GM21367 (cell line): Measurements from ENCODE around the gene PPP4C.
"Not testable (repeated sequence)": the region's sequence is repeated elsewhere in the genome, so short reads cannot be mapped to it uniquely, and the experiment has no call there.

Experiments used
- ATAC-seq: cut with Tn5 transposase; IDR thresholded peaks from one replicate; pipeline ENCODE4 v1.9.1; 2021; ENCODE audit not compliant: unreplicated experiment

PPP4C gene

DNA sequence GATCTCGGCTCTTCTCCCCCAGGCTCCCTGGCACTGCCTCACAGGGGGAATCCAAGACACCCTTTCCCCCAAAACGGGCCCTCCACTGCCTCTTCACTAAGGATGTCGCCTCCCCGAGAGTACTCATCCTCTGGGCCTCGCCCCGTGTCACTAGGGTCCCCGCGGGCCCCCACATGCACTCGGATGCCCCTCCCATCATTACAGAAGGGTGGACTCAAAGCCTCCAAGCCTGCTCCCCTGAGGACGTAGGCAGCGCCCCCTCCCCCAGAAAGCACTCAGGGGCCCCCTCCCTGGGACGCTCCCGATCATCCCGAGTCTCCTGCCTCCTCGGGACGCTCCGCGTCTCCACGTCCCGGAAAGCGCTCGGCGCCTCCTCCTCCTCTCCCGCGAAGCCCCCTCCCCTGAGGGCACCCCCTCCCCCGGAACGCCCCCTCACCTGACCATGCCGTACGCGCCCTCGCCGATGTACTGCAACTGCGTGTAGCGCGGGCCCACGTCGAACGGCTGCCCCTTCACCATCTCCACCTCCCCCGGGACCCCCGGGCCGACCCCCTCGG, 46.9 kb downstream of the PPP4C start:
- ATAC-seq, result no peak

DNA sequence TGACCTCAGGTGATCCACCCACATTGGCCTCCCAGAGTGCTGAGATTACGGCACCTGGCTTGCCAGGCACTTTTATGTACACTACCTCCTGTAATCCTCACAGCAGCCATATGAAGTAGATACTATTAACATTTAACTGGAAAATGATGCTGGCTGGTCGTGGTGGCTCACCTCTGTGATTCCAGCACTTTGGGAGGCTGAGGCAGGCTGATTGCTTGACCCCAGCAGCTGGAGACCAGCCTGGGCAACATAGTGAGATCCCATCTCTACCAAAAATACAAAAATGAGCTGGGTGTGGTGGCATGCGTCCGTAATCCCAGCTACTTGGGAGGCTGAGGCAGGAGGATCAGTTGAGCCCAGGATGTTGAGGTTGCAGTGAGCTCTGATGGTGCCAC, 49.2 kb downstream of the PPP4C start:
- ATAC-seq, result no peak

DNA sequence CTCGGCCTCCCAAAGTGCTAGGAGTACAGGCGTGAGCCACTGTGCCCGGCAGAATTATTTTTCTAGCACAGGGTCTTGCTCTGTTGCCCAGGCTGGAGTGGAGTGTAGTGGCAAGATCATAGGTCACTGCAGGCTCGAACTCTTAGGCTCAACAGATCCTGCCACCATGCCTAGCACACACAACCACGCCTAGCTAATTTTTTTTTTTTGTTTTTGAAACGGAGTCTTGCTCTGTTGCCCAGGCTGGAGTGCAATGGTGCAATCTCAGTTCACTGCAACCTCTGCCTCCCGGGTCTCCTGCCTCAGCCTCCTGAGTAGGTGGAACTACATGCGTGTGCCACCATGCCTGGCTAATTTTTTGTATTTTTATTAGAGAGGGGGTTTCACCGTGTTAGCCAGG, 49.9 kb downstream of the PPP4C start:
- ATAC-seq, result not testable (repeated sequence)

DNA sequence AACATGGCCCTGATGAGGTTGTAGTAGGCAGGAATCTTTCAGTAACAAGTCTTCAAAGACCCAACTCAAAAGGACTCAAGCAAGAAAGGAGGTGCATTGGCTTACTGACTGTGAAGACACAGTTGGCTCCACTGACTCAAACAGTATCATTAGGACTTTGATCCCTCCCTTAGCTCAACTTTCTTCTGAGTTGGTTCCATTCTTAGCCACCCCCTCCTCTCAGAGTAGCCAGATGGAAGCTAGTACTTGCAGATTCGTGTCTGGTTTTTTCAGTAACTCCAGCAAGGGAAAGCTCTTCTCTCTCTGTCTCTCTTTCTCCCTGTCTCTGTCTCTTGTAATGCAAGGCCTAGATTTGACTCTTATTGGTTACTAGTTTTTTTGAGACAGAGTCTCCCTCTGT, 52.2 kb downstream of the PPP4C start:
- ATAC-seq, result no peak

DNA sequence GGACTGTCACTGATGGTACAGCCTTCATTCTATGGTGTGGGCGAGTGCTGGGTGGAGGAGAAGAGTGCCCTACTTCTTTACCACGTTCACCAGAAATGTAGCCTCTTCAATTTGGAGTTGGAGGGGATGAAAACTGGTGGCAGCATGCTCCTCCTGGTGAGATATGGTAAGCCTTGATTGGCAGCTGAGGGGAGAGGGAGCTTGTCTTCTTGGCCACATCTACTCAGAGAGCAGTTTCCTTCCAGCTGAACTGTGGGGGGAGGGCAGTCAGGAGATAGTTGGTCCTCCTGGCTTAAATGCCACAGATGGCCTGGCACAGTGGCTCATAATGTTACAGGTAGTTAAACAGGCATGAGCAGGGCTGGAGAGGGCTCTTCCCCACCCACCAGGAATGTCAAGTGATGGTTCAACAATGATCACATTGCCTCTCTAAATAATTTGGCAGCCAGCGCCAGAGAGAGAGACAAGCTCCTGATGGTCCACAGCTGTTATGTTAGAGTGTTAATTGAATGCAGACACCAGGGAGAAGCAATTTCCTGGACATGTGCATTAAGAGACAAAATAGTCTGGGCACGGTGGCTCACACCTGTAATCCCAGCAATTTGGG, 56.2 kb downstream of the PPP4C start:
- no peak for ATAC-seq

DNA sequence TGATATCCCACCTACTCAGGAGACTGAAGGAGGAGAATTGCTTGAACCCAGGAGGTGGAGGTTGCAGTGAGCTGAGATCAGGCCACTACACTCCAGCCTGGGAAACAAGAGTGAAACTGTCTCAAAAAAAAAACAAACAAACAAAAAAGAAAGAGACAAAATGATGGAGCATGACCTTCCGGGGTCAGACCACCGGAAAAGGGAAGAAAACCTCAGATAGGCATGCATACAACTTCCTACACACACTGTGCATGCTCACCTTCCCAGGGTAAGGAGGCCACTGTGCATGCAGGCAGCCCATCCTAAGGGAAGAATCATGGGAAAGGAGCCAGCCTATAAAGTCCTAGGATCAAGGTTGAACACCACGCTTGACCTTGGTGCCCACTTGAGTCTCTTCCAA, 56.8 kb downstream of the PPP4C start:
- no peak for ATAC-seq
